ENCODE data around the gene RGS19.

RGS19 gene

GRCh38 chr20:64051561-64052325 lies 27.6 kb downstream of the RGS19 start:
- Histone ChIP-seq H3K9me3 (ENCODE audit: control insufficient read depth, insufficient read depth, low read length) (no peaks in the 10 kb centered on the region), H3K27me3 (ENCODE audit: control insufficient read depth, insufficient read depth, low read length) (peaks cover 34% of the 10 kb centered on the region), H3K4me3 (ENCODE audit: low read depth, low read length) (no peak overlapping the region), H3K36me3 (ENCODE audit: control insufficient read depth, insufficient read depth, low read length) (no peaks in the 10 kb centered on the region), H3K9ac (ENCODE audit: low read depth, low read length) (no peak overlapping the region), H3K4me1 (ENCODE audit: control insufficient read depth, insufficient read depth, low read length) (no peaks in the 10 kb centered on the region)

GRCh38 chr20:64051033-64051452 lies 28.3 kb downstream of the RGS19 start:
- H3K36me3 ChIP-seq (ENCODE audit: control insufficient read depth, insufficient read depth, low read length): no peaks in the 10 kb centered on the region
- H3K4me1 ChIP-seq (ENCODE audit: control insufficient read depth, insufficient read depth, low read length): no peaks in the 10 kb centered on the region
- H3K27me3 ChIP-seq (ENCODE audit: control insufficient read depth, insufficient read depth, low read length): peaks cover 41% of the 10 kb centered on the region
- no peak overlapping the region for H3K4me3 ChIP-seq (ENCODE audit: low read depth, low read length)
- H3K9ac ChIP-seq (ENCODE audit: low read depth, low read length): no peak overlapping the region
- no peaks in the 10 kb centered on the region for H3K9me3 ChIP-seq (ENCODE audit: control insufficient read depth, insufficient read depth, low read length)

GRCh38 chr20:64050261-64051032 lies 28.9 kb downstream of the RGS19 start:
- Histone ChIP-seq H3K36me3 (ENCODE audit: control insufficient read depth, insufficient read depth, low read length) (no peaks in the 10 kb centered on the region), H3K9me3 (ENCODE audit: control insufficient read depth, insufficient read depth, low read length) (no peaks in the 10 kb centered on the region), H3K9ac (ENCODE audit: low read depth, low read length) (no peak overlapping the region), H3K4me1 (ENCODE audit: control insufficient read depth, insufficient read depth, low read length) (no peaks in the 10 kb centered on the region), H3K27me3 (ENCODE audit: control insufficient read depth, insufficient read depth, low read length) (peaks cover 47% of the 10 kb centered on the region), H3K4me3 (ENCODE audit: low read depth, low read length) (peak overlapping the region; percentile 8)

GRCh38 chr20:64049878-64050260 lies 29.4 kb downstream of the RGS19 start:
- Histone ChIP-seq H3K27me3 (ENCODE audit: control insufficient read depth, insufficient read depth, low read length) (peaks cover 50% of the 10 kb centered on the region), H3K4me3 (ENCODE audit: low read depth, low read length) (peak overlapping the region; percentile 8), H3K4me1 (ENCODE audit: control insufficient read depth, insufficient read depth, low read length) (no peaks in the 10 kb centered on the region), H3K9me3 (ENCODE audit: control insufficient read depth, insufficient read depth, low read length) (no peaks in the 10 kb centered on the region), H3K9ac (ENCODE audit: low read depth, low read length) (no peak overlapping the region), H3K36me3 (ENCODE audit: control insufficient read depth, insufficient read depth, low read length) (no peaks in the 10 kb centered on the region)

- Histone ChIP-seq H3K27me3 (ENCODE audit: control insufficient read depth, insufficient read depth, low read length) (peaks cover 53% of the 10 kb centered on the region), H3K9ac (ENCODE audit: low read depth, low read length) (no peak within 1 kb of the TSS), H3K9me3 (ENCODE audit: control insufficient read depth, insufficient read depth, low read length) (no peaks in the 10 kb centered on the region), H3K36me3 (ENCODE audit: control insufficient read depth, insufficient read depth, low read length) (no peaks in the 10 kb centered on the region), H3K4me3 (ENCODE audit: low read depth, low read length) (peak within 1 kb of the TSS; percentile 30), H3K4me1 (ENCODE audit: control insufficient read depth, insufficient read depth, low read length) (no peaks in the 10 kb centered on the region)
Observed at GRCh38 chr20:64049060-64049877, 30.0 kb downstream of the RGS19 start, which contains the start of gene SOX18. Gene SOX18 (minus strand): TSS chr20:64049639. CDS start chr20:64049516, 123 bp downstream.

- Histone ChIP-seq H3K4me3 (ENCODE audit: low read depth, low read length) (peak overlapping the region; percentile 30), H3K27me3 (ENCODE audit: control insufficient read depth, insufficient read depth, low read length) (peaks cover 59% of the 10 kb centered on the region), H3K4me1 (ENCODE audit: control insufficient read depth, insufficient read depth, low read length) (no peaks in the 10 kb centered on the region), H3K9me3 (ENCODE audit: control insufficient read depth, insufficient read depth, low read length) (no peaks in the 10 kb centered on the region), H3K36me3 (ENCODE audit: control insufficient read depth, insufficient read depth, low read length) (no peaks in the 10 kb centered on the region), H3K9ac (ENCODE audit: low read depth, low read length) (no peak overlapping the region)
Observed at GRCh38 chr20:64048402-64049044, 30.8 kb downstream of the RGS19 start.

- Histone ChIP-seq H3K36me3 (ENCODE audit: control insufficient read depth, insufficient read depth, low read length) (no peaks in the 10 kb centered on the region), H3K4me1 (ENCODE audit: control insufficient read depth, insufficient read depth, low read length) (no peaks in the 10 kb centered on the region), H3K27me3 (ENCODE audit: control insufficient read depth, insufficient read depth, low read length) (peaks cover 62% of the 10 kb centered on the region), H3K9ac (ENCODE audit: low read depth, low read length) (no peak overlapping the region), H3K4me3 (ENCODE audit: low read depth, low read length) (peak overlapping the region; percentile 19), H3K9me3 (ENCODE audit: control insufficient read depth, insufficient read depth, low read length) (no peaks in the 10 kb centered on the region)
Observed at GRCh38 chr20:64047968-64048401, 31.3 kb downstream of the RGS19 start.

- peaks cover 61% of the 10 kb centered on the region for H3K27me3 ChIP-seq (ENCODE audit: control insufficient read depth, insufficient read depth, low read length)
- no peak overlapping the region for H3K4me3 ChIP-seq (ENCODE audit: low read depth, low read length)
- no peaks in the 10 kb centered on the region for H3K36me3 ChIP-seq (ENCODE audit: control insufficient read depth, insufficient read depth, low read length)
- H3K4me1 ChIP-seq (ENCODE audit: control insufficient read depth, insufficient read depth, low read length): no peaks in the 10 kb centered on the region
- H3K9me3 ChIP-seq (ENCODE audit: control insufficient read depth, insufficient read depth, low read length): no peaks in the 10 kb centered on the region
- no peak overlapping the region for H3K9ac ChIP-seq (ENCODE audit: low read depth, low read length)
Observed at GRCh38 chr20:64047046-64047389, 32.3 kb downstream of the RGS19 start.

GRCh38 chr20:64045346-64046011 lies 33.8 kb downstream of the RGS19 start:
- Histone ChIP-seq H3K4me1 (ENCODE audit: control insufficient read depth, insufficient read depth, low read length) (no peaks in the 10 kb centered on the region), H3K36me3 (ENCODE audit: control insufficient read depth, insufficient read depth, low read length) (no peaks in the 10 kb centered on the region)

GRCh38 chr20:64044484-64045247 lies 34.7 kb downstream of the RGS19 start:
- peaks cover 74% of the 10 kb centered on the region for H3K27me3 ChIP-seq (ENCODE audit: control insufficient read depth, insufficient read depth, low read length)

More at GRCh38 chr20:64045346-64046011, 33.8 kb downstream of the RGS19 start:
- Histone ChIP-seq H3K9ac (ENCODE audit: low read depth, low read length) (no peak overlapping the region), H3K9me3 (ENCODE audit: control insufficient read depth, insufficient read depth, low read length) (no peaks in the 10 kb centered on the region), H3K27me3 (ENCODE audit: control insufficient read depth, insufficient read depth, low read length) (peaks cover 73% of the 10 kb centered on the region), H3K4me3 (ENCODE audit: low read depth, low read length) (no peak overlapping the region)

More at GRCh38 chr20:64044484-64045247, 34.7 kb downstream of the RGS19 start:
- no peak overlapping the region for H3K4me3 ChIP-seq (ENCODE audit: low read depth, low read length)
- no peak overlapping the region for H3K9ac ChIP-seq (ENCODE audit: low read depth, low read length)
- no peaks in the 10 kb centered on the region for H3K4me1 ChIP-seq (ENCODE audit: control insufficient read depth, insufficient read depth, low read length)
- H3K36me3 ChIP-seq (ENCODE audit: control insufficient read depth, insufficient read depth, low read length): no peaks in the 10 kb centered on the region
- no peaks in the 10 kb centered on the region for H3K9me3 ChIP-seq (ENCODE audit: control insufficient read depth, insufficient read depth, low read length)
